Measurements from ENCODE around the gene RNASEH2A. TPM values are rescaled to one million over a fixed set of nuclear protein-coding genes. Genes with fewer than 3 reads are reported as not detected.

RNASEH2A gene
- total and polyA plus RNA-seq, 2 of the 13 experiments (the other 11 are each of a cell fraction or from before 2014, with no cell fraction given) = 25.1 to 35.8 TPM

DNA sequence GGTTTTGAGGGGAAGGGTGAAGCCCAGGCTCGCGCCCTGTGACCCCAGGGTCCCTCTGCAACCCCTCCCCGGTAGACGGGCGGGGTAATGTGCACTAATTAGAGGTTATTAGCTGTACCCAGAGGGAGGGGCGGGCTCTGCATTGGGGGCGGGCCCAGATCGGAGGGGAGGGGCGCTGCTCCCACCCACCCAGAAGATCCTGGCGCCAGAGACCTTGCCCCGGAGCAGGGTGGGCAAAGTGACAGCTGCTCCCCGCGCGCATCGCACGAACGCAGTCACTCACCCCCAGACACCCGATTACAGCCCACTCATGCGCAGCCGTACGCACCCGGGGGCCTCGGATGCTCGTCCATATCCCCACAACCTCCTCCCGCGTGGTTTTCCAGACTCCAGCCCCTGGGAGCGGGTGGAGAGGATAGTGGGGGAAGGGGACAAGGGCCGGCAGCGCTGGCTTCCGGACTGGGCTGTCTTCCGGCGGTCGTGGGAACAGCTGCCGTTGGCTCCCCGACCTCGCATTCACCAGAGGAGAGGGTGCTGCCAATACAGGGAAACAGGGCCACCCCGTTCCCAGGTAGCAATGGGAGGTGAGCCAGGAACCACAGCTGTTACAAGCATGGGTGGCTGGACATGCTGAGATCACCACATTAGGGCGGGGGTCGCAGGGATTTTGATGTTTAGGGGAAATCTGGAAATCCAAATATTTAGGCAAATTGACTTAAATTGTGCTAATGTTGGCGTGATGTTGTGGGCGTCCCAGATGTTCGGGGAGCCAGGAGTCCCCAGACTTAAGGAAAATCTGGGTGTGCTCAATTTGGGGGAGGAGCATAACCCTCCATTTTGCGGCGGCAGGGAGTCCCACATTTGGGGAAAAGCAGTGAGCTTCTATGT lies 28.1 kb upstream of the RNASEH2A start (continued):
- 0 out of 2 replicates have a peak, but pooled peaks have one; percentile 42 for TF ChIP-seq ZNF543 (CRISPR knock-in tag; IDR thresholded peaks at IDR 0.05)
- peak; percentile 62; the same call in 1 of the 2 replicates for TF ChIP-seq TFAP4 (IDR thresholded peaks at IDR 0.05; ENCODE audit: borderline replicate concordance, low read depth)
- TF ChIP-seq HNRNPL (IDR thresholded peaks at IDR 0.05; ENCODE audit: low read depth, low read length) = 0 out of 2 replicates have a peak, but pooled peaks have one; percentile 40
- peak; percentile 35; the same call in 1 of the 2 replicates for TF ChIP-seq ZFP37 (CRISPR knock-in tag; IDR thresholded peaks at IDR 0.05; ENCODE audit: borderline replicate concordance)
- TF ChIP-seq MAFG (CRISPR knock-in tag; IDR thresholded peaks at IDR 0.05) = no peak
- 0 out of 2 replicates have a peak, but pooled peaks have one; percentile 26 for TF ChIP-seq ZC3H4 (CRISPR knock-in tag; IDR thresholded peaks at IDR 0.05; ENCODE audit: borderline replicate concordance)
- no peak for TF ChIP-seq GLMP (CRISPR knock-in tag; IDR thresholded peaks at IDR 0.05; ENCODE audit: borderline replicate concordance)
- TF ChIP-seq, protein P1, sequence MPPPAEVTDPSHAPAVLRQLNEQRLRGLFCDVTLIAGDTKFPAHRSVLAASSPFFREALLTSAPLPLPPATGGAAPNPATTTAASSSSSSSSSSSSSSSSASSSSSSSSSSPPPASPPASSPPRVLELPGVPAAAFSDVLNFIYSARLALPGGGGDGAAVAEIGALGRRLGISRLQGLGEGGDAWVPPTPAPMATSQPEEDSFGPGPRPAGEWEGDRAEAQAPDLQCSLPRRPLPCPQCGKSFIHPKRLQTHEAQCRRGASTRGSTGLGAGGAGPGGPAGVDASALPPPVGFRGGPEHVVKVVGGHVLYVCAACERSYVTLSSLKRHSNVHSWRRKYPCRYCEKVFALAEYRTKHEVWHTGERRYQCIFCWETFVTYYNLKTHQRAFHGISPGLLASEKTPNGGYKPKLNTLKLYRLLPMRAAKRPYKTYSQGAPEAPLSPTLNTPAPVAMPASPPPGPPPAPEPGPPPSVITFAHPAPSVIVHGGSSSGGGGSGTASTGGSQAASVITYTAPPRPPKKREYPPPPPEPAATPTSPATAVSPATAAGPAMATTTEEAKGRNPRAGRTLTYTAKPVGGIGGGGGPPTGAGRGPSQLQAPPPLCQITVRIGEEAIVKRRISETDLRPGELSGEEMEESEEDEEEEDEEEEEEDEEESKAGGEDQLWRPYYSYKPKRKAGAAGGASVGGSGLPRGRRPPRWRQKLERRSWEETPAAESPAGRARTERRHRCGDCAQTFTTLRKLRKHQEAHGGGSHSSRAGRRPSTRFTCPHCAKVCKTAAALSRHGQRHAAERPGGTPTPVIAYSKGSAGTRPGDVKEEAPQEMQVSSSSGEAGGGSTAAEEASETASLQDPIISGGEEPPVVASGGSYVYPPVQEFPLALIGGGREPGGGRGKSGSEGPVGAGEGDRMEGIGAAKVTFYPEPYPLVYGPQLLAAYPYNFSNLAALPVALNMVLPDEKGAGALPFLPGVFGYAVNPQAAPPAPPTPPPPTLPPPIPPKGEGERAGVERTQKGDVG (CRISPR knock-in tag; IDR thresholded peaks at IDR 0.05; ENCODE audit: borderline replicate concordance) = no peak
- no peak for TF ChIP-seq ZNF253 (CRISPR knock-in tag; IDR thresholded peaks at IDR 0.05; ENCODE audit: borderline replicate concordance)
- TF ChIP-seq HES4 (CRISPR knock-in tag; IDR thresholded peaks at IDR 0.05; ENCODE audit: borderline replicate concordance) = no peak
- TF ChIP-seq ZNF441 (CRISPR knock-in tag; IDR thresholded peaks at IDR 0.05; ENCODE audit: borderline replicate concordance) = 0 out of 2 replicates have a peak, but pooled peaks have one; percentile 53
- no peak for TF ChIP-seq PAWR (CRISPR knock-in tag; IDR thresholded peaks at IDR 0.05; ENCODE audit: borderline replicate concordance)
- 0 out of 2 replicates have a peak, but pooled peaks have one; percentile 46 for TF ChIP-seq PHF20 (CRISPR knock-in tag; IDR thresholded peaks at IDR 0.05)
- TF ChIP-seq, protein P2, sequence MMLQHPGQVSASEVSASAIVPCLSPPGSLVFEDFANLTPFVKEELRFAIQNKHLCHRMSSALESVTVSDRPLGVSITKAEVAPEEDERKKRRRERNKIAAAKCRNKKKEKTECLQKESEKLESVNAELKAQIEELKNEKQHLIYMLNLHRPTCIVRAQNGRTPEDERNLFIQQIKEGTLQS (CRISPR knock-in tag; IDR thresholded peaks at IDR 0.05) = no peak
